Fibroblast of skin of abdomen (primary cell): ENCODE data around the gene BPIFA1. TPM values are rescaled to one million over a fixed set of nuclear protein-coding genes. Genes with fewer than 3 reads are reported as not detected.

ENCODE experiments used
- DNase-seq: peaks from one replicate; pipeline ENCODE4 v3.0.0-alpha.2; 2013
- polyA plus RNA-seq, 2 experiments: library from polyadenylated mRNA; unstranded; fragments of 120-200 nt; gene quantifications; one replicate each; pipeline ENCODE4 v1.2.1, GENCODE V29; 2013; ENCODE audit not compliant: insufficient read length in 2 of 2

The BPIFA1 gene
- polyA plus RNA-seq (2013, experiment 1 of 2; ENCODE audit: insufficient read length) = not detected
- not detected for polyA plus RNA-seq (2013, experiment 2 of 2; ENCODE audit: insufficient read length)

DNA sequence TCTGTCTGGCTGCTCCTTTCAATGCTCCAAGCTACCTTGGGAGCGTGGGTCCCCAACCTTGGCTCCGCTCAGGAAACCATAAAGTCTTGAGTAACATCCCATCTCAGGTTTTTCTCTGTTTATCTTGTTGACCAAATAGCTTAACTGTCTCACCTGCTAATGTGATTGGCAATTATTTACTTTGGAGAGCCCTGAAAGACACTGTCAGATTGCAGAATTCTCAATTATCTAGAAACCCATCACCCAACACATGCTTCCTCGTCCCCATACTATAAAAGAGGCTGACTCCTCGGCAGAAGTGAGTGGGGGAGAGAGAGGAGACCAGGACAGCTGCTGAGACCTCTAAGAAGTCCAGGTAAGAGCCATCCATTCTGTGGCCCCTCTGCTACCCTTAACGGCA is at the start of gene BPIFA1:
Gene BPIFA1, plus strand, starts transcription at position 301 of the 400 bp plus-strand sequence. CDS start 1,716 bp downstream, outside the sequence.
- DNase-seq = no peak

DNA sequence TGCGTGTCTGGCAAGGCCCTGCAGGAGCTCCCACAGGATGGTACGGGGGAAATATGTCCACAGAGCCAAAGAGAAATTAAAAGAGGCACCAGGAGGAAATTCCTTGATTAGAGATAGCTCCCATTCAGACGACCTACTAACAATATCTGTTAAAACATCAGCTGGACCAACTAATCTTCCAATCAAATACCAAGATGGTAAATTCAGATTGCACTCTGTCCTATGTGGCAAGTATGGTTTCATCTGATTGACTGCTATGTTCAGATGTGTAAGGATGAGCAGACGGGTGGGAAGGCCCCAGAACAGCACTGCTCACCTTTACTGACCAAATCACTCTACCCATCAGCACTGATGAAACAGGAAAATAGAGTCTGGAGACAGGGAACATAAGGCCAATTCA is 48.3 kb upstream of the BPIFA1 start:
- DNase-seq = no peak

DNA sequence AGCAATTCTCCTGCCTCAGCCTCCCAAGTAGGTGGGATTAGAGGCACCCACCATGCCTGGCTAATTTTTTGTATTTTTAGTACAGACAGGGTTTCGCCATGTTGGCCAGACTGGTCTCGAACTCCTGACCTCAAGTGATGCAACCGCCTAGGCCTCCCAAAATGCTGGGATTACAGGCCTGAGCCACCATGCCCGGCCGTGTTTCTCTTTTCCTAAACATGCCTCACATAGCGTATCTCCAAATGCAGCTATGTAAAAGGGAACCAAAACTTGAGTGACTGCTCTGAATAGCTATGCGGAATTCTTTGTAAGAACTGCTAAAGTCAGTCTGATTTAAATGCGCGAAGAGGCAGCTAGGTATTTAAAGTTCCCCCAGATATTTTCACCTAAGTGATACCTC is 47.4 kb upstream of the BPIFA1 start:
- DNase-seq = no peak

DNA sequence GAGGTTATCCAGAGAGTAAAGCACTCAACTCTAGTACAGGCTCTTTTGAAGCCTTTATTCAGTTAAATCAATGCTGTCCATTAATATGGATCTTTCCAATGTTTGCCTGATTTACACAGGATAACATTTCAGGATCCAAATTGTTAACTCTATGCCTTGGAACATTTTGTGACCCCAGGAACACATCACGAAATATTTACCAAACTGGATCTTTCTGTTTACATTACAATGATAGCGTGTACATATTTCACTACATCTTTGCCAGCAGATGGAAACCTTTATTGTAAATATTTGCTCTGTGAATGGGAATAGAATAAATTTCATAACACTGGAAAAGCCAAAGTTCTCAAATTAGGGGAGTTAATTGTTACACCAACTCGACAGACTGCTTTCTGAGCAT is 44.3 kb upstream of the BPIFA1 start:
- no peak for DNase-seq

DNA sequence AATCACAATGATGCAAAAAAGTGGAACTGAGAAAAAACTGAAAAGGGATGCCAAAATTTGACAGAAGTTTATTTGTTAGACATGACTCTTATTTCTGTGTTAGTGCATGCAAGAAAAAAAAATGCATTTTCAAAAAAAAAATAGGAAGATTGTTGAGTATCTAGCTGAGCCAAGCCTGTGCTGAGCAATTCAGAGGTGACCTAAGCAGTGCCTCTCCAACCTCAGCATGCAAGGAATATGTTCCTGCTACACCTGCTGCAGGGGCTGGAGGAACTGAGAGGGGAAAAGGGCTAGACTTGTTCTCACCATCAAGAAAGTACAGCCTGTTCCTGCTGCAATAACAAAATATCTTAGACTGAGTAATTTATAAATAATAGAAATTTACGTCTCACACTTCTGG is 43.8 kb upstream of the BPIFA1 start:
- DNase-seq = no peak

DNA sequence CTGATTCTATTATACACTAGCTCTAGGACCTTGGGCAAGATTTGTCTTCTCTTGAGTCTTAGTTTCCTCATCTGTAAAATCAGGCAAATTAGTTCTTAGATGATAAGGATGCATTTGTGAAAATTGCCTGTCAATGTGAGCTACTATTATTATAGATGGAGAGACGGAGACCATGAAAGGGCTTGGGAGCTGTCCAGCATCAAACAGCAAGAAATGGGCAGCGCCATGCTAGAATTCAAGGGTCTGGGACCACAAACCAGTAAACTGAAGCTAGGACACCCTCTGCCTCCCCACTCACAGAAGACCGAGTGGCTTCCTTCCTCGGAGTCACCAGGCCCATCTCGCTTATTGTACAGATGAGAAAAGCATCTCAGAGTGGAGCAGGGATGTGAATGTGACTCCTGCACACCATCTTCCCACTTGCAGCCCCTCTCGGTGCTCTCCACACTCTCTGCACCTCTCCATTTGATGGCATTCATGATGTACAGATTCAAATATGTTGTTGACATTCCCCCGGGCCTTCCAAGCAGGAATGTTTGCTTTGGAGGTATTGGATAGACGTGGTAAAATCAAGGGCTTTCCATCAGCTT is 42.8 kb upstream of the BPIFA1 start:
- DNase-seq = no peak

DNA sequence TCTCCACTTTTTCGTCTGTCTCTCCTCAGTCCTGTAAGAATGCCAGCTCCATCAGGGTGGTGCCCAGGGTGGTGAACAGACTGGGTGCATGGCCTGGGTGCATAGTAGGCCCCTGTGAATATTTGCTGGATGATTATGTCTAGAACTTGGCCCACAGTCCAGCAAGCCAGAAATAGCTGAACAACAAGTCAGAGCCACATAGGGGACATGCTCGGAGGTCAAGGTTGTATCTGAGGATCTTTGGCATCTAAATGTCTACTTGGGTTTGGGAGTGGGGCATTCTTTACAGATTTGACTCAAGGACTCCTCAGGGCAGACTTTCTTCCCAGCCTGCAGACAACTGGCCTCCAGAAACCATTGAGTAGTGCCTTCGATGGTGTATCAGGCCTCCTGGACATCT is 36.8 kb upstream of the BPIFA1 start:
- no peak for DNase-seq

DNA sequence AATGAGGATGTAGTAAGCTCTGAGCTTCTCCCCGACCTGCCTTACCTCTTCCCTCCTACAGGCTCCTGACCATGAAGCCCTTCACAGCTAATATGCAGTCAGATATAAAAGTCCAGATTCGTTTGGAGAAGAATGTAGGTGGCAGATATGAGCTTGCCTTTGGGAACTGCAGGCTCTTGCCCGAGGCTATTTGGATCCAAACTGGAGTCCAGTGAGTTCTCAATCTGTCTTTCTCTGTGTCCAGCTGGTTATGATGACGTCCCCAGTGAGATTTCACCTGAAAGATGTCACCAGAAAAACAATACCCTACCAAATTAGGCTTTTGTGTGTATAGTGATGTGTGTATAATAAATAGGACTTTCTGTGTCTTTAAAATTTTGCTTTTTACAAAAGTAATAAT is 33.3 kb upstream of the BPIFA1 start:
- no peak for DNase-seq

DNA sequence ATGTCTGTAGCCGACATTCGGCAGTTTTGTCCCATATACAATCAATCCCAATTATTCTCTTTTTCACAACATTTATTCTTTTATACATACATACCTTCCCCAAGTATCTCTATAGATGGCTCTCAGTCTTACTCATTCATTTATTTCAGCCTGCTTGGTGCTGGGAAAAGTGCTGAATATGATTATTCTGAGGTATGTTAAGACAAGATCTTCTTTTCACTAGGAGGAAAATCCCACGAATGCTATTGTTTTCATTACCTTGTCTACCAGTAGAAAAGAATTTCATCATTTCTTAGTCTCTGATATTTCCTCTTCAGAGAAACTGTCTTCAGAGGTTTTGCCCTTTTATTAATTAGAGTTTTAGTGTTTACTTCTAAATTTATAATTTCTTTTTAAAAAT is 32.4 kb upstream of the BPIFA1 start:
- no peak for DNase-seq

DNA sequence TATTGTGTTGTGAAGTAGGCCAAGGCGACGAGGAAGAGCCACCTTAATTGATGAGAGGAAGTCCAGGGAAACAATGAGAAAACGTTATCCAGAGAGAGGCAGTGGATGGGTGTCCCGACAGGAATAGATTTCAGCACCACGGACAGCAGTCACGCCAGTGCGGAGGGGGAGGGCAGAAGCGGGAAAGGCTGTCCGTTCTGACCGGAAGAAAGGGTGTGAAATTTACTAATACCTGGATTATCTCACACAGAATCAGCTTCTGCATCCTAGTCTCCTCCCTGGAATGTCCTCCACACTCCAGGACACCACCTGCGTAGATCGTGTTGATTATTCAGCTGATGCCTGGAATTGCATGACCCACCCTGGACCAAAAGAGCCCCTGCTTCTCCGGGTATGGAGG is 26.0 kb upstream of the BPIFA1 start:
- DNase-seq = peak; percentile 51

DNA sequence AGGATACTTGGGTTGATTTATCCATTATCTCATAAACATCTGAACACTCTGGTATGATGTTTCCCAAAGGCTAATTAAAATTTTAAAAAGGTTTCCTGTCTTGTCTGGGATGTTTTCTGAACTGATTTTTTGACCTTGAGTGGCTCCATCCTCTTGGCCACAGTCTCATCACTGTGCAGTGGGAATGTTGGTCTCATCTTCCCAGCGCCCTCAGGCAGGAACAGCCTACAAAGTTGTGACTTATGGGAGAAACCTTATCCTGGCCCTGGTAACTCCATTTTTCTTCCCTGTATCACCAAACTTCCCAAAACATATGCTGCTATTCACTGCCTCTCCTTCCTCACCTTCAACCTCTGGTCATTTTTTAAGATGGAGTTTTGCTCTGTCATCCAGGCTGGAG is 25.4 kb upstream of the BPIFA1 start:
- no peak for DNase-seq

DNA sequence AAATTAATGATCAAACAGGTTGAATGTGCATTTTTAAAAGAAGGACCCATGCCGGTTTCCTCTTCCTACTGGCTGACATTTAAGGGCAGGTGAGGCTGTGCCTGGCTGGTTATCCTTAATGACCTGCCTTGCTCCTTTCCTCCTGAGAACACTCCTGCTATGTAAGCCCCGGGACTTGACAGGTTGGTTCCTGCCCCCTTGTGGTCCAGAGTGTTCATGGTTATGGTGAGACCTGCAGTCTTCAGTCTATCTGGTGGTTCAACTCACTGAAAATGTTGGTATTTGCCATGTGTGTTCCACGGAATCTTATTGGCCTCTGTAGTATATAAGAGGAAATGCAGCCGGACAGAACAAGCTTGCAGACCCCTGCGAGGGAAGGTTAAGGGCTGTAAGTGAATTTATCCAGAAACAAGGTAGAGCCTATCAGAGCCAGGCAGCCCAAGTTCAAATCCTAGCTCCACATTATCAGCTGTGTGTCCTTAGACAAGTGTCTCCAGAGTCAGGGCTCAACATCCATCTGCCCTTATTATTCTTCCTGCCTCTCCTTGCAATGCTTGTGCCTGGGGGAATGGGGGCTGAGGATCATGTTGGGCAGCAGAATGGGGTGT is 23.9 kb upstream of the BPIFA1 start:
- peak; percentile 6 for DNase-seq

DNA sequence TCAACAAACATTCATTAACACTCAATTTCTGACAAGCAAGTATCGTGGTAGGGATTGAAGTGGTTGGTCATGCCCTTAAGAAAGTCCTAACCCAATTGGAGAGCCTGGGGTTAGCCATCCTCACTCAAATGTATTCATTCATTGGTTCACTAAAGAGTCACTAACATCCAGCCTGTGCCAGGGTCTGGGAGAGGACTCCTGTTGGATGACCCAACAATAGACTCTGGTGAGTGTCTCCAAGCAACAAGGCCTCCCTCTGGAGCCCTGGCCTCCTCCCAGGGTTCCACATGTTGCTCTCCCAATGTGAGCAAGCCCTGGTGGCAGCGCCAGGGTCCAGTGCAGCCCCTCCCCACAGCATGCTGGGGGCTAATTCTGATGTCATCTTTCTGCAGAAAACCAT is 18.7 kb upstream of the BPIFA1 start, which contains the start of gene BPIFA3:
Gene BPIFA3, plus strand, starts transcription at position 301 of the 400 bp plus-strand sequence. CDS start 185 bp downstream, outside the sequence.
- DNase-seq = no peak

DNA sequence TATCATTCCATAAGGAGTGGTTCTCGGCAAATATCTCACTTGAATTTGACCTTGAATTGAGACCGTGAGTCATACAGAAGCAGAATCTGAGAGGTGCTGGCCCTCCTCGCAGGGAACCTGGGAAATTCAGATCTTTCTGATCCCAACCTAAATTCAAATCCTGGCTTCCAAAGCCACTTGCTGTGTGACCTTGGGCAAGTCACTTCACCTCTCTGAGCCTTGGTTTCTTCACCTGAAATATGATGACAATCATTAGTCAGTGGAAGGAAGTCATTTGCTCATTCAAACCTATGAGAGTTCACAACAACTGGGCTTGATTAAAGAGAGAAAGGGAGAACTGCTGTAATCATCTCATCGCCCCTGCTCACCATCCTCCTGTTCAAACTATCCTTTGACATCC is 11.4 kb upstream of the BPIFA1 start:
- no peak for DNase-seq

DNA sequence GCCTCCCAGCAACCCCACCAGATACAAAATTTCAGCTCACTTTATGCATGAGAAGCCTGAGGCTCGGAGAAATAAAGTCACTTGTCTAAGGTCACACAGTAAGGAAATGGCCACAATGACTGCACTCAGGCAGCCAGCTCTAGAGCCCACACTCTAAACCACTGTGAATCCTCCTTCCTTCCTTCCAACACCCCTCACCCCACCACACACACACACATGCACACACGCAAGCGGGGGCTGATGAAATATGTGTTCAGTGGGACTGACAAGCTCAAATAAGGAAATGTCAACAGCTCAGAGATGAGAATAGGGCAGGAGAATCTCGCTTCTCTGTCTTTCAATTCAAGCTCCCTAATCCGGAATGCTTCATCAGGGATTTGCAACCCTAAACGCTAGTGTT is 6.0 kb upstream of the BPIFA1 start:
- DNase-seq = no peak

DNA sequence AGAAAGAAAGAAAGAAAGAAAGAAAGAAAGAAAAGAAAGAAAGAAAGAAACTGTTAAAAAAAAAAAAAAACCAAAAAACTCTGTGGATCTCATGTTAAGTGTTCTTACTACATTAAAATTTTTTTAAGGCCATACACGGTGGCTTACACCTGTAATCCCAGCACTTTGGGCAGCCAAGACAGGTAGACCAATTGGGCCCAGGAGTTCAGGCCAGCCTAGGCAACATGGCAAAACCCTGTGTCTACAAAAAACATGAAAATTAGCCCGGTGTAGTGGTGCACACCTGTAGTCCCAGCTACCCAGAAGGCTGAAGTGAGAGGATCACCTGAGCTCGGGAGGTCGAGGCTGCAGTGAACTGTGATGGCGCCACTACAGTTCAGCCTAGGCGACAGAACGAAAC is 4.6 kb upstream of the BPIFA1 start:
- no peak for DNase-seq

DNA sequence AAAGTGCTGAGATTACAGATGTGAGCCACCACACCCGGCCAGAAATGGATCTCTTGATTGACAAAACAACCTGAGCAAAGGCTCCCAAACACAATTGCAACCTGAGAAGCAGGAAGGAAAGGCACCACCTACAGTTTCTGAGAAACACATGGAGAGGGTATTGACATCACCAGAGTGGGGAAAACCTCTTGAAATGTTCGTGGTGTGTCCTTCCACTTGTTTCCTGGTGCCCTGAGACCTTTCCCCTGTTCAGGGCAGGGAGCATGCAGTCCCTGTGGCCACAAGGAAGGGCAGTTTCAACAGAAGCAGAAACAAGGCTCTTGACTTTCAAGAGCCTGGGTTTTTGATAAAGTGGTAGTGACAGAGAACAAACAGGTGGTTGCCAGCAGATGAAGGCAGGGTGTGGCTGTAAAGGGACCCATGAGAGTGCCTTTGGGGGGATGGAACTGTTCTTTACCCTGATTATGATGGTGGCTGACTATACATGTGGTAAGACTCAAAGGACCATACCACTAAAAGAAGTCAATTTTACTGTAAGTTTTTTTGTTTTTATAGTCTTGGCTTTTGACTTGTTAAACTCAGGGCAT is 3.2 kb upstream of the BPIFA1 start:
- DNase-seq = no peak

DNA sequence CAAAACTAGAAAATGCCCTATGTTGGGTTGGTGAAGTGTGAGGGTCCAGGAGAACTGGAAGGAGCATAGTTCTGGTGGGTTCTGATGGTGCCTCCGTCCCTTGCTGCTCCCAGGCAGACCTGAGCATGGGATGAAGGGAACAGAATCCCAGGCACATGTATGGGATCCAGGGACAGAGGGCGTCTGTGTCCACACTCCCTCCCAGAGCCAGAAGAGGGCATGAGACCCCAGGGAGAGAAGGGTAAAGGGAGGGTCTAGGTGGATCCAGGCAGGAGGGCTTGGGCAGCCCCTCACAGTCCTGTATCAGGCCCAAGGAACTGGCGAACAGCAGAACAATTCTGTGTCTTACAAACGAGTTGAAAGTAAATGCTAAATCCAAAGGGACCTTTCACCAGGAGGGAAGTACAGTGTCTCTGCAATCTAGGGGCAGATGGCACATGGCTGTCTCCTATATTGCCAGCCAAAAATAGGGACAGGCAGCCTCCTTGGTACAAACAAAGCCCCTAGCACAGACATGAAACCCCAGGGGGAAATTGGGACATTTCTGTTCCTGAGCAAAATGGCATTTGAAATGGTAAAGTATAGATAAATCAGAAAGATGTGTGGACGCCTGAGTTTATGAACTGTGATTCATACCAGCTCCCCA is 2.5 kb upstream of the BPIFA1 start:
- no peak for DNase-seq

DNA sequence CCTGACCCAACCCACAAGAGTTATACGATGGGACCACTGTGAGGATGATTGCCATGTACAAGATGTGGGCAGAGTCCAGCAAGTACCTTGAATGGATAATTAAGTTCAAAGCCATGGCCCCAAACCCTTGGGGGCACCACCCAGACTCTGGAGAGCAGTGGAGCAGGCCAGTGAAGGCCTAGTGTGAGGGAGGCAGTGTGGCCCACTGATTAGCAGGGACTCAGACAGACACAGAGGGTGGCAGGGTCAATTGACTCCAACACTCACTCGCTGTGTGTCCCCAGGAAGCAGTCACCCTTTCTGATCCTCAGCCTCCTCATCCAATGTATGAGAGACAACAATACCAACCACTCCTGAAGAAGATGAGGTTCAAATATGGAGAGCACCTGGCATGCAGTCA is 1.7 kb upstream of the BPIFA1 start:
- no peak for DNase-seq

DNA sequence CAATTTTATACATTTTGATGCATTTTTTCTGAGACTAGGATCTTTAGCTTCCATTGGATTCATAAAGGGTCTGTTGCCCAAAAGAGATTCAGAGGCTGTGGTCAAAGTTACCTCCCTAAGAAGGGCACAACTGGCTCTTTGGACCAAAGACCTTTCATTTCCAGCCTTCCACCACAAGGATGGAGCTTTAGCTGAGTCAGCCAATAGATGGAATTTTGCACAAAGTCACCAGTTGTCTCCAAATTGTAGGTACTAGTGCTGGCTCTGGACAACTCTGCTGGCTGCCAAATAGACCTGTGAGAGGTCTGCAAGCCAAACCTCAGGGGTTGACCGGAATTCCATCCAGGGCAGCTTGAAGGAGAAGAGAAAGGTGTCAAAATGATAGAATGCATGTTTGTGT is 555 bp downstream of the BPIFA1 start:
- DNase-seq = no peak

DNA sequence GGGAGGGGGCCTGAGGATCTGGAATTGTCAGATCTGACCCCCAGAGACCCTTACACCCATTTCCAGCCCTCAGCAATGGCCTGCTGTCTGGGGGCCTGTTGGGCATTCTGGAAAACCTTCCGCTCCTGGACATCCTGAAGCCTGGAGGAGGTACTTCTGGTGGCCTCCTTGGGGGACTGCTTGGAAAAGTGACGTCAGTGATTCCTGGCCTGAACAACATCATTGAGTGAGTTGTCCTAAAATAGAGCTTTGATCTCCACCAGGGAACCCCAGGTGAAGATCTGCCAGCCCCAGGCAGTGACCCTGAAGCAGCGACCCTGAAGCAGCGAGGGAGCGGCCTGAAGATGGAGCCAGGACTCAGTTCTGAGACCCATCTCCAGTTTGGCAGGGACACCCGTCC is 2.2 kb downstream of the BPIFA1 start:
- no peak for DNase-seq

DNA sequence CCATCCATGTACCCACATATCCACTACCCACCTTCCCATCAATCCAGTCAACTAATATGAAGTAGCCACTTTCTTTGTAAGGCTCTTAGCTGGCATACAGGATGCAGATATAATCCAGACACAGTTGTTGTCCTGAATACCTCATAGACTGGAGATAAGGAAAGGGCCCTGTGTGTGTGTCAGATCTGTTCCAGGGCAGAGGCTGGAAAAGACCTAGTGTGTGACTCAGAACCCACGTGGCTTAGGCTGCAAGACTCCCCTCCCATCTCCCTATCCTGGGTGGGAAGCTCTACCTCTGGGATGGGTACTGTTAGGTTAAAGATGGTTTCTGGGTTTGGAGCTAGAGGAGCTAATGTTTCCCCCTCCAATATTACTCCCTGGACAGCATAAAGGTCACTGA is 3.6 kb downstream of the BPIFA1 start:
- no peak for DNase-seq

DNA sequence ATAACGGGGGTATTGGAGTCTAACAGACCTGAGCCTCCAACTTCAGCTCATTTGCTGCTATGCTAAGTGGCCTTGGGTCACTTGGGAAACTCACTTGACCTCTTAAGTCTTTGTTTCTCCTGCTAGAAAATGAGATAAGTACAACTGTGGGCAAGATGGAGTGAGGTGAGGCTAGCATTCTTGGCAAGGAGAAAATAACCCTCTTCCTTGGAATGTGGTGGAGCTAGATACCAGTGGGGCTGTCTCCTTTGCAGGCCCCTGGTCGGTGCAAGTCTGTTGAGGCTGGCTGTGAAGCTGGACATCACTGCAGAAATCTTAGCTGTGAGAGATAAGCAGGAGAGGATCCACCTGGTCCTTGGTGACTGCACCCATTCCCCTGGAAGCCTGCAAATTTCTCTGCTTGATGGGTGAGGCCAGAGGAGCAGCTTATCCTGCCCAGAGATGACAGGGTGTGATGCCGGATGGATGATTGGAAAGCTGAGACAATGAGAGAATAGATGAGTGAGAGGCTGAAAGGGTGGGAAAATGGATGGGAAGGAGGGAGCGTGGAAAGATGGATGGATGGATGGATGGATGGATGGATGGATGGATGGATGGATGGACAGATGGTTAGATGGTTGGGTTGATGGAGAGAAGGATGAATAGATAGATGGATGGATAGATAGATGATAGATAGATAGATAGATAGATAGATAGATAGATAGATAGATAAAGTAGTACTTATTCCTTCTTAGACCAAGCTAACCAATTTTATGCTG is 4.4 kb downstream of the BPIFA1 start:
- no peak for DNase-seq
